ENCODE data around the gene ZNF385B.

The ZNF385B gene

DNA sequence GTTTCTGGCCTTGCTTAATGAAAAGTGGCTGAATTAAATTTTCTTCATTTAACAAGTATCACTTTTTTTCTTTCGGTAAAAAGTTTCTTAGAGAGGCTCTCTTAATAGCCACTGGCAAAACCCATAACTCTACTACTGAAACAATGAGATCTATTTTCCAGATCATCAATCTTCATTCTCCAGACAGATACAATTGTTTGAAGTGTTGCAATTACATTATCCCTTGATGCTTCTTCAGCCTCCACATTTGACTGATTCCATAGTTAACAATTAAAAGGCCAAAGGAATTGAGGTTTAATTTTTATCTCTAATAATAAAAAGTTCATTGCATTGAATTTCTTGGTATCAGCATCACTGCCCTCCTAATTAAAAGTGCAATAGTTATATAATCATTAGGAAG, 176.3 kb downstream of the ZNF385B start:
- DNase-seq (ENCODE audit: low read depth in 2 of 2): no peak

DNA sequence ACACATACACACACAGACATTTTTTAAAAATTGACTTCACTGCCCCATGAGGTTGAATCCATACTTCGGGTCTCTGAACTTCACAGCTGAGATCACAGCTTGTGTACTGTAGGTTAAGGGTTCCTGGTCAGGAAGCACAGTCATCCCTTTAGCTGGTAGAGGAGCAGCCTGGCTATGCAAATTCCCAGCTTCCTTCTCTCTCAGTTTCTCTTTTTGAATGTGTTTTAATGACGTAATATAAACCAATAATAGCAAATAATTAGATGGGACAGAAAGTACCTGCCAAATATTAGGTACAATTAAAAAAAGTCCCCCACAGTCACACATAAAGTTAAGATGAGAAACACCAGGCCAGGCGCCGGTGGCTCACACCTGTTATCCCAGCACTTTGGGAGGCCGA, 178.7 kb downstream of the ZNF385B start:
- DNase-seq (ENCODE audit: low read depth in 2 of 2): no peak

DNA sequence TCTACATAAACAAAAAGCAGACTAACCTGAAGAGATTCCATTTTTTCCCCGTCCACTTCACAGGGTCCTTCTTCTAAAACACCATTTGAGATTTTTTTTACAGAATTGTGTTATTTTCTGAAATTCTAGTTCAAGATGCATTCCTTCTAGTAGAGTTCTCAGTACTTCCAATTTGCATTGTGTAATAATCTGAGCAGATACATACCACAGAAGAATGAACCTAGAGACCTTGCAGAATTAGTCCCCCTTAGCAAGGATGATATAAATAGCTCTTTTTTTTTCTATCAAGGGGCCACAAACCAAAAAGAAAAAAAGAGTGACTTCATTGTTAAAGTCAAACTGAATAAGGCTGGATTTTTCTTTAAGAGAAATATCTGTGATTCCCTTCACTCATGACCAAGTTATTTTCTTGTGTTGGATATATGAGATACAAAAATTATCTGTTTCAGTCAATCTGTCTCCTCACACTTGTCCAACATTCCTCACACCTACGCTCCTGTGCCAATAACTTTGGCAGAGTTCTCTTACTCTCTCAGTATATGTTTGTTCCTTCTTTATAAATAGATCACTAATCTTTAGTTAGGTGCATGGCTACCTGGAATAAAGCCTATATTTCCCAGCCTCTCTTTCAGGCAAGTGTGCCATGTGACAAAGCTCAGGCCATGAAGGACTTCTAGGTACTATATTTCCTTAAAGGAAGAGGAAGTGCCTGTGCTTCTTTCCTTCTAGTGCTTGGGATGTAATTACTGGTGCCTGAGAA, 183.5 kb downstream of the ZNF385B start:
- no peak for DNase-seq (ENCODE audit: low read depth in 2 of 2)

DNA sequence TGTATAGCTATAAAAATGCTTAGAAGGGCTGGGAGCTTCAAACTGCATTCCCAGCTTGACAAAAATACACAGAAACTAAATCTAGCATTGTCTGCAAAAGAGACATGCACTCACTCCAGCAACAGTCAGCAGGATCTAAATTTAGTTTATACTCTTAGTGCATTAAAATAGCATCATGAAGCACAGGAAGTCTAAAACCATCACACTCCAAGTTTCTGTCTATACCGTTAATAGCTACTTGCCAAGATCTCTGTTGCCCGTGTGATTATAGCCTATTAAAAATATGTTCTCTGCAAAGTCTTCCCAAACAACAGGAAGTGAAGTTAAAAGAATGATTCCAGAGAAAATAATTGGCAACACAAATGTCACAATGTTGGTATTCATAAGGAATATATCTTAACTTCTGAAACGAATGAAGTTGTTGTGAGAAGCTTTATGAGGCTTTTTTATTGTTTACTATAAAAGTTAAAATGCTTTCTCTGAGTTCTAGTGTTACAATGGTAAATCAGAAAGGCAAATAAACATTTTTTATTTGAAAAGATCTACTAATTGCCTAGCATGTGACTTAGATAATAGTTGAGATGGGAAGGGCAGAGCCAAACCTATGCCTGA, 184.2 kb downstream of the ZNF385B start:
- no peak for DNase-seq (ENCODE audit: low read depth in 2 of 2)

DNA sequence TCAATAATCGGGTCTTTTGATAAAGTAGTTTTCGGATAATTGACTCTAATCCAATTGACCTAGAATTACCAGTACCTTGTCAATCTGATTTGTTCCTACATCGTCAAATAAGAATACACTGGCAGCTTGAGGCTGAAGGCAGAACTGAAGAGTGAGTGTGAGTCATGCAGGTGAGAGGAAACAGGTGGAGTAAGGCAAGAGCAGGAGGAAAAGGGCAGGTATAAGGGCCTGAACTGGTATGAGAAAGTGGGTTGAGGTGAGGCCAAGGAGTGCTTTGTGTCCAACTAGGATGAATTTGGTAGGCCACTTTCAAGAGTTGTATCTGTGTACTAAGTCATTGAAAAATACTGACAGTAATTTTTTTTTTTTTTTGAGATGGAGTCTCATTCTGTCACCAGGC, 186.0 kb downstream of the ZNF385B start:
- no peak for DNase-seq (ENCODE audit: low read depth in 2 of 2)

DNA sequence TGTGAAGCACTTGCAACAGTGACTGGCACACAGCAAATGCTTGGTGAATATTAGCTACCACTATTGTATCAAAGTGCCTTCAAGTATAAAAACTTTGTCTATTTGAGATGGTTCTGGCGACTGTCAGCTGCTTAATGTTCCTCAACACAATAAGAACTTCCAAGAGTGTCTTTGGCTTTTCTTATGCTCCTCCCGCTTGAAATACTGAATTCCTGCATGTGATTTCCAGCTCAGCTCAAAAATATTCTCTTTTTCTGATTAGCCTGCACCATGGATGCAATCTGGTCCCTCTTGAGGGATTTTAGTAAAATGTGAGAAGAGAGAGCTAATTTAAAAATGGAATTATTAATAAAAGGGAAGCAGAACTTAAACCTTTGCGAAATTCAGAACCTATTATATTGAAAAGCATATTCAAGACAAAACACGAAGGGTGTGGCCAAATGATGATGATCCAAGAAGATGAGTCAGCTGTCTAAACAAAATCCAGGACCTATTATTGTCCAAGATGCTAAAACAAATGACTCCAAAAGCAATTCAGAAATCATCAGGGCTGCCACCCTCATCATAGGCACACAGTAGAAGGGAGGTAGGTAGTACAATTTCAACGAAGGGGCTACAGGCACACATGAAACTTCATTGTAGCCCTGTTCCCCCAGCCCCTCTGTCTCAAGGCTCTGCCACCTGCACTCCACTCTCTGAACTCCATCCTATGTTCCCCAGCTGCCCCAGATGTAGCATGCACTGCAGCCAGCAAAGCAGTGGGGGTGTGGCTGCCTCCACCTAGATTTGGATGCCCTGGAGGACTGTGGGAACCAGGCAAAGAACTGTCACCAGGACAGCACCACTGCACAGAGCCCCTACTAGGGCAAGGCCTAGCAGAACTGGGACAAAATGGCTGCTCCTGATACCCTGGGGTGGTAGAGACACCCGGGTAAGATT, 190.1 kb downstream of the ZNF385B start:
- DNase-seq (ENCODE audit: low read depth in 2 of 2): no peak

DNA sequence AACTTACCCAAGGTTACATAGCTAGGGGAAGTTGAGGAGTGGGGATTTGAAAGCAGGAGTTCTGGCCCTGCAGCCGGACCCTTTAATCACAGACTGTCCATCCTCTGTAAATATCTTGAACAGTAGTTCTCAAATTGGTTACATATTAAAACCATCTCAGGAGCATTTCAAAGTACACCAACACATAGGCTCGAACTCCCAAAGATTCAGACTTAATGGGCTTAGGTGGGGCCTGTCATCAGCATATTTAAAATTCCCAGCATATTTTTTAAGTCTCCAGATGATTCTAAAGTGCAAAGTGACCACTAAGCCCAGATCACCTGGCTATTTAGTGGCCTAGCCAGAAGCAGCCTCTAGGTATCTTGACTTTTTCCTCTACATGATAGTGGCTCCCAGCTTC, 192.2 kb downstream of the ZNF385B start:
- DNase-seq (ENCODE audit: low read depth in 2 of 2): no peak

DNA sequence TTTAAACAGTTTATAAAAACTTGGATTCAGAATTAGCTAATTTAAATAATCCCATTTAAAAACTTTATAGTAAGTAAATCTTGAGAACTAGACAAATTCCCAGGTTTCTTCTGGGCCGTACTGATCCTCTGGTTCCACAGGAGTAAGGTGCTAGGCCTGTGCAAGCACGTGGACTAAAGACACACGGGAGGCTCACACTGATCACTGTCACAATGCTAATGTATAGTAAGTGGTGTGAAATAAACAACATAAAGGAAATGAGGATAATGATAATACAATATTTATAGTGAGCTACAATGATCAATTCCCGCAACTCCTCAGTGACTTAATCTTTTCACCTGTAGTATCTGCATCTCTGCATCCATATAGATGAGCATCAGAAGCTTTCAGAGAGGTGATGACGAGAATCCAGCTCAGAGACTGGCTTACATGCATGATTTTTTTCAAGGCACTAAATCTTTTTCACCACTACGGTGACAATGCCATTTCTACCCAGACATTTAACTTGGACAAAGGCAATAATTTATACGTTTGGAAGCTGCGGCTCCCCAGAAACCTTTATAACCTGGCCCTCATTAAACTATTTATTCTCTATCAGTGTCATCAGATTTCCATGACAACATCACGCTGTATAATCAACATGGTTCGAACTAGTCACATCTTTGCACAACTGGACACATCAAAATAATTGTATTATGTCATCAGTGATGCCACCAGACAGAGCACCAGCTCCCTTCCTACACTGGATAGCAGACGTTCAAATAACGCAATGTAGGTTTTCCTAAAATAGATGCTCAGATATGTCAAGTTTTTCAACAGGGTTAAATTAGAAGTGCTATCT, 196.2 kb downstream of the ZNF385B start:
- no peak for DNase-seq (ENCODE audit: low read depth in 2 of 2)

DNA sequence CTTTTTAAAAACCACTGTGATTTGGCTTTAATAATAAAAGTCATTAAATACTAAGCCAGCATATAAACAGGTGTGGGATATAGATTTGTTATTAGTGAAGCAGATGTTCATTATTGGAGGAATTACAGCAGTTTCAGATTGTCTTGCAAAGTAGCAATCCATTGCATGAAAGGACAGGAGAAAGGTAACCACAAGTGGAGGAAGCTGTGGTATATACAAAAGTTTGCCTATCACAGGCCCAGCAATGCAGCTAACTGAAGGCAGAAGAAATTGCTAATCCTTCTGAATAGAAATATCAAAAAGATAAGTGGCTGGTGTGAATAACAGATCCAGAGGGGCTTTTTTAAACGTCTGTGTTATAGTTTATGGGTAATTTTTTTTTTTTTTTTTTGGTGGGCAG, 199.4 kb downstream of the ZNF385B start:
- DNase-seq (ENCODE audit: low read depth in 2 of 2): no peak

DNA sequence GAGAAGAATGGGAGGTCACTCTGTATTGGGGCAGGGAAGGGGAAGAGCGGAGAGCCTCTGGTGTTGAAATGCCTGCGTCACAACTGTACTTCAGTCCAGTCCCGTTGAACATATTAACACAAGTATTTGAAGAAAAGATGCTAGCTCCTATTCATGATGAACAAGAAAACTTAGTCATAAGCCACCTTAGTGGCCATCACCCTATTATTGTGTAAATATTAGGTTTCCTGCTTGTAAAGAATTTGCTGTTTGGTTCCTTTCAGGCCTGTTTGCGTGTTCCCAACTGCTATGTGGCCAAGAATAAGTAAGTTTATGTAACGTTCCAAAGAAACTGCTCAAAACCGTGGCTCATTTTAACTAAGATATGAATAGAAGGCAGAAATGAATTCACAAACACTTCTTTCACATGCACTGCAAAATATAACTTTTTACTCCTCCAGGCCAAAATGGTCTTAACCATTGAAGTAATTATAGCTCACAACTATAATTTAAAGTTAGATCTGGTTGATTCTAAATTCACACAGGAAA, 204.3 kb downstream of the ZNF385B start:
- DNase-seq (ENCODE audit: low read depth in 2 of 2): no peak

DNA sequence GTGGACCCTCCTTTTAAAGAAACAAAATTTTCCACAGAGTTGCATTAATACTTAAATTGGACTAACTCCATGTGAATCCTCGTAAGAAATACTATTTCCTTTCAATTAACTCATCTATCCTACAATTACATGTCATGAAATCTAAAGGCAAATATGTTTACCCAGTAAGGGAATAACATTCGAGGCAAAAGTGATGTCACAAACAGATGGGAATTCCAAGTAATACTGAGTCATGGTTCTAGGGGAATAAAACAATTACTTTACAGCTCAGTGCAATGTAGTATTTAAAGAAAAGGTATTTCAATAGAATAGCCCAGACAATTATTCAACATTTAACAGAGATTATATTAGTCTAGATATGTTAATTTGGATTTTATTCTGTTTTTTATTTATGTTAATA, 205.8 kb downstream of the ZNF385B start:
- no peak for DNase-seq (ENCODE audit: low read depth in 2 of 2)

DNA sequence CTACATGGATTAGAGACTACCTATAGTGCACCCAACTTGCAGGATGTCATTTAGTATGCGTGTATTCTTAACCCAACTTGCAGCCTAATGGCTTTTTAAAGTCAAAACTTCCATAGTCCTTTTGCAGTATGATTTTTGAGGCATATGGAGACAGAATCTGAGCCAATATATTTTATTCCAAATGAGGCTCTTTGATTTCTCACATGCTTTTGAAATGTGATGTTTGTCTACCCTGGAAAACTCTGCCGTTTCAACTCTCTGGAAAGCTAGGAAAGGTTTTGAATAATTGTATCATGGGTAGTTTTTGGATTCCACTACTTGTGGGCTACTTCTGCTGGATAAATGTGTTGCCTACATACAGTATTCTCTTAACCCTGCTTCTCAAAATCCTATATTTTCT, 206.6 kb downstream of the ZNF385B start:
- DNase-seq (ENCODE audit: low read depth in 2 of 2): no peak

DNA sequence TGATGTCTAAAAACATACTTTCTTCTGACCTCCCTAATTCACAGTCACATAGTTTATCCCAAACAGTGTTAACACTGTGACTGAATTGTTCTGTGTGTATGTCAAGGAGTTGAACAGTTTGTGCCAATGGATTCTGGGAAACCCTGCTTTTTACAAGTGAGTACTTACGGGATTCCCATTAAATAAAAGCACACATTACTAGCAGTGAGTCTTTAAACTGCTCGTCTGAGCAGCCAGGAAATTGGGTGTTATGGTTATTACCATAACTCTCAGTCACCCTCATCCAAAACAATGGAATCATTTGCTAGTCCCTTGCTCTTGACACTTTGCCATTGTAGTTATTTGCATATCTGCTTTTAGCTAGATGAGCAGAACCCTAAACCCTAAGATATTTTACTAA, 209.1 kb downstream of the ZNF385B start:
- DNase-seq (ENCODE audit: low read depth in 2 of 2): no peak

DNA sequence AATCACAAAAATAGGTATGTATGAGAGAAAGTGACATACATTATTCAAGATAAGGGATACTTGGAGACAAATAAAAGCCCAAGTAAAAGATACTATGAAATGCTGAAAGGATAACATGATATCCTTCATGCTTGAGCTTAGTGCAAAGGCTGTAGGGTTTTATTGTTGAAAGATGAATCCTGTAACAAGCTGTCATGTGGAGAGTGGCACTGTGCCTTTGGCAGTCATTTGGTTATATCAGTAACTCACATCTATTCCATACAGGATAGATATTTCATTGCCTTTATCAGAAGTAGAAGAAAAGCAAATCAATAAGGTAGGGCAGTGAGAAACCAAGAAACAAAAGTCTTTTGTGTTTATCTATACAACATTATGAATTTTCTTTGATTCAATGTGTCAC, 211.0 kb downstream of the ZNF385B start:
- no peak for DNase-seq (ENCODE audit: low read depth in 2 of 2)

DNA sequence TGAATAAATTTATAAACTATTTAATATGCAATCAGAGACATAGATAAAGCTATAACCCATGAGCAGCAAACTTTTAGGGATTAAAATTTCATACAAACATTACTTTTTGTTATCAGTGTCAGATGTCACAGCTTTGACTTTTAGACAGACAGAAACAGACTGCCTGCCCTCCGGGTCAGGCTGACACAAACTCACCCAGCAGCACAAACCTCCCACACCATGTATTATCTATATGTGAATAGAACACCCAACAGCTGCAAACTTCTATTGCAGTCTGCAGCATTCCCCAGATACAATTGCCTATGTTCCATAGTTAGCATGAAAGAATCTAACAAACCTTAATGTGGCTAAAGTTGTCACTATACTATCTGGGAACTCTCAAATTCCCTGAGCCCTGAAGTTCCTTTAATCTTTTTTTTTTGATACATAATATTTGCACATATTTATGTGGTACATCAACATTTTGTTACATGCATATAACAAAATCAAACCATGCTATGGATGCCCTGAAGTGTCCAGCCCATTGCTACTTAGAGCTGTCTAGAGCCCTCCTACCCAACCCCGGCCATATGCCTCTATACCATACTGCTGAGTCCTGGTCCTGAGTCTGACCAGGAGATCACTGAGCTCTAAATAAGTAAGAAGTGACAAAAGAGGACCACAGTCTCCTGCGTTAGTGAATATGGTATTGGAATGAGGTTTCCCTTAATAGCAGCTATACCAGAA, 214.4 kb downstream of the ZNF385B start:
- DNase-seq (ENCODE audit: low read depth in 2 of 2): no peak

DNA sequence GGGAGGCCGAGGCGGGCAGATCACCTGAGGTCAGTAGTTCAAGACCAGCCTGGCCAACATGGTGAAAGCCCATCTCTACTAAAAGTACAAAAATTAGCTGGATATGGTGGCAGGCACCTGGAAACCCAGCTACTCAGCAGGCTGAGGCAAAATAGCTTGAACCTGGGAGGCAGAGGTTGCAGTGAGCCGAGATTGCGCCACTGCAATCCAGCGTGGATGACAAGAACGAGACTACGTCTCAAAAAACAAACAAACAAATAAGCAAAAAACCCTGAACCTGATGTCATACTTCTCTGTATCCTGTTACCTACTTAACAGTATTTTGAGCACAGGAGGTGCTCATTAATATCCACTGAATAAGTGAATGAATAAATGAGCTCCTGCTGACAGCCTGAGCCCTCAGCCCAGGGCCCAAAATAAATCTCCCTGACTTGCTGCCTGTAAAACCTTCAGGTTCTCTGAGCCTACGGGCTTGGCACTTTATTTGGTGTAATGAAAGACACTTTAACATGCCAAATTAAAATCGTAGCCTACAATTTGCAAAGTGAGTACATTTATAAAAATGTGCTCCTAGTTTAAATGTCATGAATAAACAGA, 215.1 kb downstream of the ZNF385B start:
- no peak for DNase-seq (ENCODE audit: low read depth in 2 of 2)

DNA sequence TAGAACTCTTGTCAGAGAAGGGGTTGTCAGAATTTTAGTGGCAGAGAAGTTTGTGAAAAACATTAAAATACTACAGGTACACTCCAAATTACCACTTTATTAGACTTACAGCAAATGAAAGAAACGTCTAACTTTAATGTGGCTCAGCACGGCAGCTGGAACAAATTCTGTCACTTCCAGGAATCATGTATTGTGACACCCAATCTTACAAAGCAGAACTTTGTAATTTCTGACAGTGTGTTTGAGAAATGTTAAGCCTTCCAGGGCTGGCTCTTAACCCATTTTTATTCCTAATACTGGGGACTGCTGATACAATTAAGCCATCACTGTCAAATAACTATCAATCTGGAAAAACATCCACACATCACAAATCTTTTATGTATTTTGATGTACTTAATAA, 216.4 kb downstream of the ZNF385B start:
- no peak for DNase-seq (ENCODE audit: low read depth in 2 of 2)

DNA sequence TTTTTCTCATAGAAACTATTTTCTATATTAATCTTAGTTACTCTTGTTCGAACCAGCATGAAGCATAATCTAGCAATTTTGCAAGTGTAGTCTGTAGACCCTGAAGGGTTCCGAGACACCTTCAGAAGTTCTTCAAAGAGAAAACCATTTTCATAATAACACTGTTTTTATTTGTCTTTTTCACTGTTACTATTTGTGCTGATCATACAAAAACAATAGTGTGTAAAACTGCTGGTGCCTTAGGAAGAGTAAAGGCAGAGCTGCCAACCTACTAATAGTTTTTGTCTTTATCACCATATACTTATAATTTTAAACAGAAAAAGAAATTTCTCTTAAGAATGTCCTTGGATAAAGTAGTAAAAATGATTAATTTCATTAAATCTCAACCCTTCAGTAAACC, 218.9 kb downstream of the ZNF385B start:
- DNase-seq (ENCODE audit: low read depth in 2 of 2): no peak

DNA sequence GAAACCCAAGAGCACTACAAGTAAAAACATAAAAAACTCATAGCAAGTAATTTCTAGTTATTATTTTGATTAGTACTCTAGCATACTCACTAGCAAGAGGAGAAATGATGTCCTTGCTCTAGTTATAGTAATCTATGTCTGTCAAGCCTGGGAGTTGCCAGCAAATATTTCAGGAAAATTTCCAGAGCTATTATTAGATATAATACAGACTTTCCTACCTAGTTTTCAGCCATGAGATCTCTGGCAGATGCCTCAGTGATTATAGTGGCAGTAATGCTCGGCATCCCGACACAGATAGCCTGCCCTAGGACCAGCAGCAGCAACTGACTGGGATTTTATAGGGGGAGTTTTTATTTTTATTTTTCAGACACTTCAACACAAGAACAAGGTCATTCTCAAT, 224.4 kb downstream of the ZNF385B start:
- no peak for DNase-seq (ENCODE audit: low read depth in 2 of 2)

Data from stimulated activated CD8-positive, alpha-beta memory T cell treated with anti-CD3 and anti-CD28 coated beads, Interleukin-15, amount 100 ng/mL, for 4 hours (primary cell).